Endodermal cell (in vitro differentiated cells): ENCODE results near the gene FGF14. TPM values are rescaled to one million over a fixed set of nuclear protein-coding genes. Genes with fewer than 3 reads are reported as not detected.

Experiments
- DNase-seq: peaks from one replicate; pipeline ENCODE4 v3.0.0-alpha.2; 2017
- H3K27ac ChIP-seq: 2 replicates; pipeline ENCODE4 v1.5.1; 2013; ENCODE audit warnings: mild to moderate bottlenecking, low read depth, low read length, moderate library complexity
- H3K27me3 ChIP-seq: 2 replicates; pipeline ENCODE4 v1.6.1; 2013; ENCODE audit warnings: mild to moderate bottlenecking, low read length, moderate library complexity; ENCODE audit not compliant: insufficient read depth, control insufficient read depth, poor library complexity, severe bottlenecking
- H3K36me3 ChIP-seq: 2 replicates; pipeline ENCODE4 v1.7.0; 2013; ENCODE audit warnings: mild to moderate bottlenecking, low read length, moderate library complexity; ENCODE audit not compliant: control insufficient read depth, insufficient read depth
- H3K4me1 ChIP-seq: one replicate; pipeline ENCODE4 v1.7.0; 2013; ENCODE audit warnings: low read length; ENCODE audit not compliant: control insufficient read depth, insufficient read depth
- H3K4me3 ChIP-seq: 2 replicates; pipeline ENCODE4 v1.5.1; 2013; ENCODE audit warnings: mild to moderate bottlenecking, low read length, moderate library complexity
- H3K9ac ChIP-seq: 2 replicates; pipeline ENCODE4 v1.6.1; 2013; ENCODE audit warnings: mild to moderate bottlenecking, low read length, moderate library complexity; ENCODE audit not compliant: poor library complexity, severe bottlenecking; ENCODE audit errors: extremely low read depth
- H3K9me3 ChIP-seq: 2 replicates; pipeline ENCODE4 v1.6.1; 2013; ENCODE audit warnings: mild to moderate bottlenecking, low read length, moderate library complexity; ENCODE audit not compliant: control insufficient read depth
- H3K27ac Mint-ChIP-seq: 2 replicates; pipeline ENCODE4 v1.8.0; 2020; ENCODE audit warnings: mixed read lengths
- H3K27me3 Mint-ChIP-seq: 2 replicates; pipeline ENCODE4 v1.8.0; 2021; ENCODE audit warnings: mild to moderate bottlenecking, mixed read lengths; ENCODE audit not compliant: insufficient read depth
- H3K36me3 Mint-ChIP-seq: 2 replicates; pipeline ENCODE4 v1.8.0; 2020; ENCODE audit warnings: low read depth, mixed read lengths
- H3K4me1 Mint-ChIP-seq: 2 replicates; pipeline ENCODE4 v1.8.0; 2020; ENCODE audit warnings: mixed read lengths
- H3K4me3 Mint-ChIP-seq: 2 replicates; pipeline ENCODE4 v1.8.0; 2020; ENCODE audit warnings: mild to moderate bottlenecking, moderate library complexity, mixed read lengths
- H3K9me3 Mint-ChIP-seq: 2 replicates; pipeline ENCODE4 v1.8.0; 2020; ENCODE audit warnings: mild to moderate bottlenecking, mixed read lengths
- WGBS, 2 experiments: methylation state at CpG; one replicate each; pipeline versions ENCODE4 v1.1.5 to v1.1.7; 2013; ENCODE audit warnings: missing lambda C conversion rate in 2 of 2, mixed read lengths in 1 of 2; ENCODE audit not compliant: insufficient coverage in 1 of 2, insufficient read length in 1 of 2; 5-methylcytosine and 5-hydroxymethylcytosine counted together
- total RNA-seq, 2 donors: library from RNA; stranded (reverse); fragmentation: NEBNext Ultra II Directional in 1 of 2; extraction: Animal tissue kit (Norgen Biotek cat#: 25700) in 1 of 2; gene quantifications; 2 replicates in 1 of 2; 3 replicates in 1 of 2; pipeline ENCODE4 v1.2.1, GENCODE V29; 2021
- TF ChIP-seq, protein P1 (sequence below): fragments of 200-600 bp; sonication (generic); conservative IDR thresholded peaks from 2 replicates; pipeline ENCODE4 v1.5.0; 2021; ENCODE audit warnings: antibody characterized with exemption, mild to moderate bottlenecking

Gene FGF14
- total RNA-seq, 2 donors from 2014 or later: 0.15 to 0.26 TPM

DNA sequence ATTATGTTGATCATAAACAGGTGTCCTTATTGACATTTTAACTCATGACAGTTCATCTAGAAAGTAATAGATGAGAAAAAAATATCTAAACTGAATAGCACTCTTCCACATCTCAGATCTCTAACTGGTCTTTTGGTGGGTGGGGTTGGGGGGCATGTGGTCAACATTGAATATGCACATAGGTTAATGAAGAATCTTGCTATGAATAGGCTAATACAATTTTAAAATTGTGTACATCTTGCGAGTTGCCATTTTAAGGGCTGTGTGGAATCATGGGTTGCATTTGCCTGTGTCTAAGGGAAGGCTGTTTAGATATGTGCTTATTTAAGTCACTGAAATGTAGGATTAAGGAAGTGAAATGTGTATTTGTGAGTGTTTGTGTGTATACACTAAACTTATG, 603.4 kb downstream of the FGF14 start:
- H3K27ac Mint-ChIP-seq: no peak overlapping the region
- TF ChIP-seq, protein P1, sequence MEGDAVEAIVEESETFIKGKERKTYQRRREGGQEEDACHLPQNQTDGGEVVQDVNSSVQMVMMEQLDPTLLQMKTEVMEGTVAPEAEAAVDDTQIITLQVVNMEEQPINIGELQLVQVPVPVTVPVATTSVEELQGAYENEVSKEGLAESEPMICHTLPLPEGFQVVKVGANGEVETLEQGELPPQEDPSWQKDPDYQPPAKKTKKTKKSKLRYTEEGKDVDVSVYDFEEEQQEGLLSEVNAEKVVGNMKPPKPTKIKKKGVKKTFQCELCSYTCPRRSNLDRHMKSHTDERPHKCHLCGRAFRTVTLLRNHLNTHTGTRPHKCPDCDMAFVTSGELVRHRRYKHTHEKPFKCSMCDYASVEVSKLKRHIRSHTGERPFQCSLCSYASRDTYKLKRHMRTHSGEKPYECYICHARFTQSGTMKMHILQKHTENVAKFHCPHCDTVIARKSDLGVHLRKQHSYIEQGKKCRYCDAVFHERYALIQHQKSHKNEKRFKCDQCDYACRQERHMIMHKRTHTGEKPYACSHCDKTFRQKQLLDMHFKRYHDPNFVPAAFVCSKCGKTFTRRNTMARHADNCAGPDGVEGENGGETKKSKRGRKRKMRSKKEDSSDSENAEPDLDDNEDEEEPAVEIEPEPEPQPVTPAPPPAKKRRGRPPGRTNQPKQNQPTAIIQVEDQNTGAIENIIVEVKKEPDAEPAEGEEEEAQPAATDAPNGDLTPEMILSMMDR: no peak
- no peaks in the 10 kb centered on the region for H3K27me3 ChIP-seq
- H3K4me3 ChIP-seq: no peak overlapping the region
- no peak overlapping the region for H3K27ac ChIP-seq
- H3K4me1 ChIP-seq: no peaks in the 10 kb centered on the region
- no peaks in the 10 kb centered on the region for H3K36me3 ChIP-seq
- no peaks in the 10 kb centered on the region for H3K9me3 Mint-ChIP-seq
- no peak overlapping the region for H3K9ac ChIP-seq
- peaks cover 8% of the 10 kb centered on the region for H3K4me1 Mint-ChIP-seq
- DNase-seq: no peak
- H3K27me3 Mint-ChIP-seq: no peaks in the 10 kb centered on the region
- WGBS, 2 experiments: 90 to 100% methylated on average over 1 of the region's 1 CpG
- H3K36me3 Mint-ChIP-seq: no peaks in the 10 kb centered on the region
- H3K4me3 Mint-ChIP-seq: no peak overlapping the region
- H3K9me3 ChIP-seq: no peaks in the 10 kb centered on the region

DNA sequence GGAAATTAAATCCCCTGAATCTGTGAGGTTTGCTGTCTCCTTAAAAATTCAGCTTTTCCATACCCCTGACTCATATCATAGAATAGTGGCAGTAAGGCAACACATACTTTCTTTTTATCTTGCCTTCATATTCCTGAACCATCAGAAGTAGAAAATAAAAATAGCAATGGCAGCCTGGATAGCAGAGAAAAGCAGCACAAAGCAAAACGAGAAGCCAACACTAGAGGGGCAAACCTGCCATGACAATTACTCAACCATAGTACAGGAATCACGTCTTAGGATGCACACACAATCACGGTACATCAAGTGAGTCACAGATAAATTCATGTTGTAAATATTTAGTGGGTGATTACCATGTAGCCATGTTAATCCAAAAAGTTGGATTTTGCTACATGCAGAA, 606.4 kb downstream of the FGF14 start:
- TF ChIP-seq, protein P1: peak; percentile 14
- Mint-ChIP-seq H3K27ac (no peak overlapping the region), H3K27me3 (no peaks in the 10 kb centered on the region), H3K36me3 (no peaks in the 10 kb centered on the region), H3K9me3 (no peaks in the 10 kb centered on the region), H3K4me1 (peaks cover 8% of the 10 kb centered on the region), H3K4me3 (no peak overlapping the region)
- H3K9me3 ChIP-seq: no peaks in the 10 kb centered on the region
- H3K36me3 ChIP-seq: no peaks in the 10 kb centered on the region
- H3K27me3 ChIP-seq: no peaks in the 10 kb centered on the region
- no peak for DNase-seq
- no peaks in the 10 kb centered on the region for H3K4me1 ChIP-seq
- no peak overlapping the region for H3K4me3 ChIP-seq
- WGBS, 2 experiments: 90 to 100% methylated on average over 2 to 3 of the region's 3 CpGs
- H3K9ac ChIP-seq: no peak overlapping the region
- H3K27ac ChIP-seq: no peak overlapping the region

DNA sequence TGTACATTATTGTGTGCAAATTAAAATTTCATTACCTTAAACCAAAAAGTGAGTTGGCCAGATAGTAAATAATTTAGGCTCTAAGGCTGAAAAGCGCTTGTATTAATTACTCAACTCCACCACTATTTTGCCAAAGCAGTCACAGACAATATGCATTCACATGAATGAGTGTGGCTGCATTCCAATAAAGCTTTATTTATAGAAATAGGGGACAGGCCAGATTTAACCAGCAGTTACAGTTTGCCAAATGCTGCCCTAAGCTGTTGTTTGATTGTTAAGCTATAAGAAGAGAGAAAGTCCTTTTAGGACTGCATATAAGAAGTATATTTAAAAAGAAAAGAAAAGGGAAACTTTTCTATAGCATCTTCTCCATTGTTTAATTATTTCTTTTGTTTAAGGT, 606.8 kb downstream of the FGF14 start:
- Histone ChIP-seq H3K36me3 (no peaks in the 10 kb centered on the region), H3K4me3 (no peak overlapping the region), H3K27me3 (no peaks in the 10 kb centered on the region), H3K9me3 (no peaks in the 10 kb centered on the region), H3K9ac (no peak overlapping the region), H3K4me1 (no peaks in the 10 kb centered on the region), H3K27ac (no peak overlapping the region)
- Mint-ChIP-seq H3K4me3 (no peak overlapping the region), H3K27me3 (no peaks in the 10 kb centered on the region), H3K36me3 (no peaks in the 10 kb centered on the region), H3K4me1 (peaks cover 8% of the 10 kb centered on the region), H3K9me3 (no peaks in the 10 kb centered on the region), H3K27ac (no peak overlapping the region)
- TF ChIP-seq, protein P1: no peak
- WGBS, 2 experiments: 79% methylated on average over 1 of the region's 1 CpG; no CpG with 5 or more reads in 1 of the 2 experiments
- no peak for DNase-seq
